Measurements from ENCODE around the gene TSPAN9.

DNA sequence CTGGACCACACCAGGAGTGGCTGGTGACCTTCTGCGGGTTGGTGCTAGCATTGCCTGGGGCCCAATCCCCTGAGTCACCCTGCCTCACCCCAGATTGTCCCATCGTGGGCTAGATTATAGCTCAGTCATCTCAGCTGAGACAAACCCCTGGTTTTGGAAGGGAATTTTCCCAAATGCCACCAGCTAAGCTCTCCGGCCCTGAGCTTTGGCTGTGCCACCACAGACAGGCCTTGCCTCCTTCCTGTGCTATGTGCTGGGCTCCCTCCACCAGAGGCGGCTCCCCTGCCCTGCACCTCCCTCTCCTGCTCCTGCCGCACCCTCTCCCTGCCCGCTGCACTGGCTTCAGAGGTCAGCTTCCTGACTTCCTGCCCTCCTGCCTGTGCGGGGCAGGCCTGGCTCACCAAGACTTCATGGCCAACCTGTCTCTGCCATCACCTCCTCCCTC, 196.3 kb downstream of the TSPAN9 start:
- TF ChIP-seq CTCF (IDR thresholded peaks at IDR 0.05; ENCODE audit: low read depth, low read length, missing input control) (no peak), RAD21 (IDR thresholded peaks at IDR 0.05) (no peak), ATF3 (IDR thresholded peaks at IDR 0.05) (no peak), FOXA1 (IDR thresholded peaks at IDR 0.05) (no peak), TAF1 (conservative IDR thresholded peaks at IDR 0.05) (no peak), EGR1 (IDR thresholded peaks at IDR 0.05; ENCODE audit: low read depth in 2 of 2) (no peak), JUND (IDR thresholded peaks at IDR 0.05) (no peak), GABPA (IDR thresholded peaks at IDR 0.05 in 1 of 2, conservative IDR thresholded peaks at IDR 0.05 in 1 of 2) (no peak), HNF4A (conservative IDR thresholded peaks at IDR 0.05) (no peak), HNF4G (IDR thresholded peaks at IDR 0.05) (no peak), YY1 (IDR thresholded peaks at IDR 0.05) (no peak)
- TF ChIP-seq, protein P1, sequence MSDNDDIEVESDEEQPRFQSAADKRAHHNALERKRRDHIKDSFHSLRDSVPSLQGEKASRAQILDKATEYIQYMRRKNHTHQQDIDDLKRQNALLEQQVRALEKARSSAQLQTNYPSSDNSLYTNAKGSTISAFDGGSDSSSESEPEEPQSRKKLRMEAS (IDR thresholded peaks at IDR 0.05): no peak
- TF ChIP-seq, protein P2, sequence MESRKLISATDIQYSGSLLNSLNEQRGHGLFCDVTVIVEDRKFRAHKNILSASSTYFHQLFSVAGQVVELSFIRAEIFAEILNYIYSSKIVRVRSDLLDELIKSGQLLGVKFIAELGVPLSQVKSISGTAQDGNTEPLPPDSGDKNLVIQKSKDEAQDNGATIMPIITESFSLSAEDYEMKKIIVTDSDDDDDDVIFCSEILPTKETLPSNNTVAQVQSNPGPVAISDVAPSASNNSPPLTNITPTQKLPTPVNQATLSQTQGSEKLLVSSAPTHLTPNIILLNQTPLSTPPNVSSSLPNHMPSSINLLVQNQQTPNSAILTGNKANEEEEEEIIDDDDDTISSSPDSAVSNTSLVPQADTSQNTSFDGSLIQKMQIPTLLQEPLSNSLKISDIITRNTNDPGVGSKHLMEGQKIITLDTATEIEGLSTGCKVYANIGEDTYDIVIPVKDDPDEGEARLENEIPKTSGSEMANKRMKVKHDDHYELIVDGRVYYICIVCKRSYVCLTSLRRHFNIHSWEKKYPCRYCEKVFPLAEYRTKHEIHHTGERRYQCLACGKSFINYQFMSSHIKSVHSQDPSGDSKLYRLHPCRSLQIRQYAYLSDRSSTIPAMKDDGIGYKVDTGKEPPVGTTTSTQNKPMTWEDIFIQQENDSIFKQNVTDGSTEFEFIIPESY (IDR thresholded peaks at IDR 0.05): no peak

Measured in liver (tissue), 3 donors.